ENCODE results near the gene UMODL1.
A peak's percentile ranks its signal among the peaks of the same experiment; 100 is the strongest.
"Not testable (repeated sequence)": the region's sequence is repeated elsewhere in the genome, so short reads cannot be mapped to it uniquely, and the experiment has no call there.

Gene UMODL1

DNA sequence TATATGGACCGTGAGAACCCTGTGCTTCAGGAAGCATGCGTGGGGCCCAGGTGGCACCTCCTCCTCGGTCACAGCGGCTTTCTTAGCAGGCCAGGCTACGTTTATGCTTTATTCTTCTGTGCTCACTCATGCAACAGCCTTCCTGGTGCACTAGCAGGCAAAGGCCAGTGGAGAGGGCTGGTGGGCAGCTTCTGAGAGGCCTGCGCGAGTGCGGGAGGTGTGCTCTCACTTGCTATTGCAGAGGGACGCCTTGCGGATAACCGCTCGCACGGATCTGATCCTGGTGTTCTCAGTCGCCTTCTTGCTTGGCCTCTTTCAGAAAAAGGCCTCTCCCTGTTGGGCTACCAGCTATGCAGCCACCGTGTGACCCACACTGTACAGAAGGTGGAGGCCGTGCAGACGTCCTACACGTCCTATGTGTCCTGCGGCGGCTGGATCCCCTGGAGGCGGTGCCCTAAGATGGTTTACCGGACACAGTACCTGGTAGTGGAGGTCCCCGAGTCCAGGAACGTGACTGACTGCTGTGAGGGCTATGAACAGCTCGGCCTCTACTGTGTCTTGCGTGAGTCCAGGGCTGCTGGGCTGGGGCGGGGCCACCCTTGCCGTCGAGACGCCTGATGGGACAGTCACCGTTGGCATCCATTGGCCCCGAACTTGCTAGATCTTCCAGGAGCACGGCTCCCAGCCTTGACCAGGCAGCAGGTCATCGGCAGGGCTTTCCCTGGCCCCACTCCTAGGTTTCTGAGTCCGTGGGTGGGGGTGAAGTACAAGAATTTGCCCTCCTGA is 4.8 kb downstream of the UMODL1 start:
- no peak for FAIRE-seq
- TF ChIP-seq TAF1 (IDR thresholded peaks at IDR 0.05; ENCODE audit: low read depth, low read length) (no peak), POLR2A (IDR thresholded peaks at IDR 0.05; ENCODE audit: low read depth, low read length) (no peak), SPI1 (IDR thresholded peaks at IDR 0.05; ENCODE audit: low read depth, low read length) (no peak), POLR2AphosphoS5 (IDR thresholded peaks at IDR 0.05; ENCODE audit: low read depth, low read length) (no peak), PAX5 (IDR thresholded peaks at IDR 0.05; ENCODE audit: insufficient read depth, low read length, severe bottlenecking) (no peak), POU2F2 (IDR thresholded peaks at IDR 0.05; ENCODE audit: low read depth, low read length) (no peak)

DNA sequence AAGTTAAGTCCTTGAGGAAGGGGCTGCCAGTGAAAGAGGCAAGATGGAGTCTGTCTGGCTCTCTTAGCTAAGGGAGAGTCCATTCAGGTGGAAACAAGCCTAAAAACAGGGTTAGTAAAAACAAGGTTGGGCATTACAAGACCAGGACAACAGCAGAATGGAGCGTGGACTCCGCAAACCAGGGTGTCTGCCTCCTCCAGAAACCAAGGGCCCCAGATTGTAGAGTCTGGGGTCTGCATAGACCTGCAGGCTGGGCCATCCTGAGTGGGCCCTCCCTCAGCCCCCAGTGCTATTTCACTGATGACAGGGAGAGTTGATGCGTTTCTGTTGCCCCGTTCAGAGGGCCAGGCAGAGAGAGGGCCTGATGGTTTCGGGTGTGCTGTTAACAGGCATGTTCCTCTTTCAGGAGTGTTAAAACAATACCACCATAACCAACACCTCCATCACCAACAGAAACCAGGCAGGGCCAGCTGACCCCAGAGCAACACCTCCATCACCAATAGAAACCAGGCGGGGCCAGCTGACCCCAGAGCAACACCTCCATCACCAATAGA is 6.6 kb downstream of the UMODL1 start:
- DNase-seq (ENCODE audit: insufficient read length, low spot score) (peak; percentile 71), FAIRE-seq (peak; percentile 91)
- TF ChIP-seq SPI1 (IDR thresholded peaks at IDR 0.05; ENCODE audit: low read depth, low read length): peak; percentile 45; the same call in 1 of the 2 replicates

More for the DNA sequence above, 4.8 kb downstream of the UMODL1 start:
- no peak for DNase-seq (ENCODE audit: insufficient read length, low spot score)

DNA sequence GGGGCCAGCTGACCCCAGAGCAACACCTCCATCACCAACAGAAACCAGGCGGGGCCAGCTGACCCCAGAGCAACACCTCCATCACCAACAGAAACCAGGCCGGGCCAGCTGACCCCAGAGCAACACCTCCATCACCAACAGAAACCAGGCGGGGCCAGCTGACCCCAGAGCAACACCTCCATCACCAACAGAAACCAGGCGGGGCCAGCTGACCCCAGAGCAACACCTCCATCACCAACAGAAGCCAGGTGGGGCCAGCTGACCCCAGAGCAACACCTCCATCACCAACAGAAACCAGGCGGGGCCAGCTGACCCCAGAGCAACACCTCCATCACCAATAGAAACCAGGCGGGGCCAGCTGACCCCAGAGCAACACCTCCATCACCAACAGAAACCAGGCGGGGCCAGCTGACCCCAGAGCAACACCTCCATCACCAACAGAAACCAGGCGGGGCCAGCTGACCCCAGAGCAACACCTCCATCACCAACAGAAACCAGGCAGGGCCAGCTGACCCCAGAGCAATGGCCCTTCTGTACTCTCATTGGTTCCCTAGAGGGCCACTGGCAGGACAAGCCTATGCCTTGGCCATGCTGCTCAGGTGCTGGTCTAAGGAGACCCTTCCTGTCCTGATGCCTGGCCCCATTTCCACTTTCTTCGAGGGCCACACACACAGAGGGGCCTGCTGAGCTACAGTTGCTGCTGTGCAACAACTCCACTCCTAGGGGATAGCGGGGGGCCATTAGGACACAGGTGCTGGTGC is 7.3 kb downstream of the UMODL1 start:
- DNase-seq (ENCODE audit: insufficient read length, low spot score); FAIRE-seq: not testable (repeated sequence)

DNA sequence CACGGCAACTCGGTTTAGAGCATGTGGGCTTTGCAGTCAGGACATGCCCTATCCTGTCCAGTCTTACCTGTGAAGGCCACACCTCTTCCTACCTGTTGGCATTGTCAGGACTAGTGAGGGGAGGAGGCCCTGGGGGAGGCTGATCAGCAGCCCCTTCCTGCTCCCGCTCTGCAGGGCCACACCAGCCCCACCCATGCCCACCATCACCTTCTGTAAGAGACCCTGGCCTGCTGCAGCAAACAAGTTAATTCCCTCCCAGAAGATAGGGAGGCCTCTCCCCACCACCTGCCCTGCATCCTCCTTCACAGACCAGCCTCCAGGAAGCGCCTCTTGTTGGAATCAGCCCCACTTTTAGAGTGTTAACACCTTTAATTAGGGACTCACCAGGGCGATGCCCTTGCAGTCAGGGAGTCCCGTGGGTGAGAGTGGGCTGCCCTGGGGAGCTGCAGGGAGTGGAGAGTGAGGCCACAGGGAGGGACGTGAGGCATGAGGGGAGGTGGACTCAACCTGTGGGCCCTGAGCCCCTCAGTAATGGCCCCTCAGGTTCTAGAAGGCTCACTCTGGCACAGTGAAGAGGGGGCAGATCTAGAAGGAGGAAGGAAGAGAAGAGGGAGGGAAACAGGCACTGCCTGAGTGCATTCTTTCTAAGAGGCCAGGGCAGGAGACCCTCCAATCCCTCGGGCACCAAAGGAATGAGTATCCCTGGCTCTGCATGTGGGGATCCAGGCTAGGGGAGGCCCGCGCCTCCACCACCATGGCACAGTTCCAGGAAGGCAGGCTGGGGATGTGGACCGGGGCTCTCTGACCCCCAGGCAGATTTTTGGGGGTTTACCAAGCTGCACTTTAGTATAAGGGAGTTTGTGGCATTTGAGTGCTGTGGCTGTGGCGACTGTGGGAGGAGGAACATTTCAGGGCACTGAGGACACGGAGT is 8.2 kb downstream of the UMODL1 start:
- TF ChIP-seq POLR2AphosphoS5 (IDR thresholded peaks at IDR 0.05; ENCODE audit: low read depth, low read length) (no peak), POU2F2 (IDR thresholded peaks at IDR 0.05; ENCODE audit: low read depth, low read length) (no peak), TAF1 (IDR thresholded peaks at IDR 0.05; ENCODE audit: low read depth, low read length) (no peak), POLR2A (IDR thresholded peaks at IDR 0.05; ENCODE audit: low read depth, low read length) (no peak), SPI1 (IDR thresholded peaks at IDR 0.05; ENCODE audit: low read depth, low read length) (no peak), PAX5 (IDR thresholded peaks at IDR 0.05; ENCODE audit: insufficient read depth, low read length, severe bottlenecking) (no peak)
- DNase-seq (ENCODE audit: insufficient read length, low spot score) (no peak), FAIRE-seq (peak; percentile 72)

DNA sequence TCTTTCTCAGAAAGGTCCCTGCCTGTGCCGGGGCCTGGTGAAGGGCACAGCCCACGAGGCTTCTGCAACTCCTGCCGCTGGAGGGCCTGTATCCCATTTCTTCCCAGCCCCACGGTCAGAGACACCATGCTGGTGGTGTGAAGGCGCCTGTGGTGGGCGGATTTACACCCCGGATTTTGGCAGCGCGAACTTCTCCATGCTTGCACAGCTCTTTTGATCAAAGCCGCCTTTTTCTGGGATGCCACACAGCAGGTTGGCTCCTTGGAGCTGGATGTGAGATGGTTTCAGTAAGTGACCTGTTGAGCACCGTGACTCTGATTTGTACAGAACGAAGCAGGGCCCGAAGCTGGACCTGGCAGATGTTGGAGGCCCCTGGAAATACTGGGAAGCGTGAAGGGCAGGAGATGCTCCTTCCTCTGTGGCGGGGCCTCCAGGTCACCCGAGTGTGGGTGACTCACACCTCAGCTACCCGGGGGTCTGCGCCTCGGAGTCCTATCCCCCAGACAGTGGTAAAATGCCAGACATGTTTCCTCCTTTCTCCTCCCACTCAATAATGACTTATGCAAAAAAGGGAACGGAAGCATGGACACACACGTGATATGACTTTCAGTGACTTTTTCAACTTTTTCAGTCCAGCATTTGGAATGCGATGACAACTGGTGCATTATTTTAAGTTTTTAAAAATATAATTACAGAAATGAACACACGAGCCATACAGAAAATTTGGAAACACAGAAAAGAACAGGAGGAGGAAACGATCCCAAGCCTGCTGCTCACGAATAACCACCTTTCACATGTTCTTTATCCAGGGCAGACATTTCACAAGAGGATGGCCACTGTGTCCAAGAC is 9.0 kb downstream of the UMODL1 start:
- TF ChIP-seq PAX5 (IDR thresholded peaks at IDR 0.05; ENCODE audit: insufficient read depth, low read length, severe bottlenecking) (no peak), POU2F2 (IDR thresholded peaks at IDR 0.05; ENCODE audit: low read depth, low read length) (no peak), POLR2AphosphoS5 (IDR thresholded peaks at IDR 0.05; ENCODE audit: low read depth, low read length) (no peak), SPI1 (IDR thresholded peaks at IDR 0.05; ENCODE audit: low read depth, low read length) (no peak), TAF1 (IDR thresholded peaks at IDR 0.05; ENCODE audit: low read depth, low read length) (no peak)
- DNase-seq (ENCODE audit: insufficient read length, low spot score) (no peak), FAIRE-seq (no peak)

DNA sequence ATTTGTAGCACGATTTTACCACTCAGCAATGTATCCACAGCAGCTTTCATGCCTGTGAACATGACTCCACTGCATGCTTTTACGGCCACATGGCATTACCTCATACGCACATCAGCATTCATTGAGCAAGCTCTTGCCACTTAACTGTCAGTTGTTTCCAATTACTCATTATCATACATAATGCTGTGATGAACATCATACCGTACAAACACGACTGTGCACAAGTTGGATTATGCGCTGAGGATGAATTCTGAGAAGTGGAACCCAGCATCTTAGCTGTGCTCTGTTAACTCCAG is 9.6 kb downstream of the UMODL1 start:
- TF ChIP-seq SPI1 (IDR thresholded peaks at IDR 0.05; ENCODE audit: low read depth, low read length) (no peak), POU2F2 (IDR thresholded peaks at IDR 0.05; ENCODE audit: low read depth, low read length) (no peak), PAX5 (IDR thresholded peaks at IDR 0.05; ENCODE audit: insufficient read depth, low read length, severe bottlenecking) (no peak), POLR2A (IDR thresholded peaks at IDR 0.05; ENCODE audit: low read depth, low read length) (no peak), TAF1 (IDR thresholded peaks at IDR 0.05; ENCODE audit: low read depth, low read length) (no peak), POLR2AphosphoS5 (IDR thresholded peaks at IDR 0.05; ENCODE audit: low read depth, low read length) (no peak)
- no peak for DNase-seq (ENCODE audit: insufficient read length, low spot score)
- FAIRE-seq: peak; percentile 65

DNA sequence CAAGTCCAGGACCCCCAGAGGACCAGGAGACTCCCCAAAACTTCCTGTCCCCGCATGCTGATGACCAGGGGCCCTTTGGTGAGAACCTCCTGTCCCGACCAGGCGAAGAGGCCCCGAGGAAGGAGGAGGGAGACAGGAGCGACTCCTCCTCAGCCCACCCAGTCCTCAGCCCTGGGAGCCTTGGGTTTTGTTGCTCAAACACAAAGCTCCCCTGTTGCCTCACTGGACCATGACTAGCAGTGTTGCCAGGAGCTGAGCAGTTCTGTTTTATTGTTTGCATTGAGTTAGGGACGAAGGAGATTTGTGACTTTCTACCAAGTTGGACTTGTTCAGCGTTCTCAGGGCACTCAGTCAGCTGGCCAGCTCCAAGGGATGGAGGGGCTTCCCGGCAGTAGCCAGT is 10.0 kb downstream of the UMODL1 start:
- no peak for TF ChIP-seq POLR2A (IDR thresholded peaks at IDR 0.05; ENCODE audit: low read depth, low read length)
- TF ChIP-seq SPI1 (IDR thresholded peaks at IDR 0.05; ENCODE audit: low read depth, low read length): no peak
- no peak for TF ChIP-seq POU2F2 (IDR thresholded peaks at IDR 0.05; ENCODE audit: low read depth, low read length)
- DNase-seq (ENCODE audit: insufficient read length, low spot score): no peak
- no peak for FAIRE-seq

DNA sequence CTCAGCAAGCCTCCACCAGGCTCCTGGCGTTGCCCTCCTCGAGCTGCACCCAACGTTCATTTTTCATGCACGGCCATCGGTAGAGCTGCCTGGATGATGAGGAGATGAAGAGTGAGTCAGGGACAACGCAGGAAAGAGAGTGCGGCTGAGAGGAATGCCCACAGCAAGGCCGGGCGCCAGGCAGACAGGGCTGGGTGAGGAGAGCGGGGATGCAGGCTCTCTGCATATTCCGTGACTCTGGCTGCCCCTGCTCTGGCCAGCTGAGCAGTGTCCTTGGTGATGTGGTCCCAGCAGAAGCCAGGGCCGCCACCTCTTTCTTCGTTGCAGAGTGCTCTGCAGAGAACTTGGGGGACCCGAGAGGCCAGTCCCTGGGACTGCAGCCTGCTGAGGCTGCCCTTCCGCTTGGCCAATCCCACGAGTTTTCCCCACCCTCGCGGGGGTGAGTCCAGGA is 10.8 kb downstream of the UMODL1 start:
- TF ChIP-seq POLR2A (IDR thresholded peaks at IDR 0.05; ENCODE audit: low read depth, low read length) (no peak), SPI1 (IDR thresholded peaks at IDR 0.05; ENCODE audit: low read depth, low read length) (no peak), PAX5 (IDR thresholded peaks at IDR 0.05; ENCODE audit: insufficient read depth, low read length, severe bottlenecking) (no peak), POU2F2 (IDR thresholded peaks at IDR 0.05; ENCODE audit: low read depth, low read length) (no peak), TAF1 (IDR thresholded peaks at IDR 0.05; ENCODE audit: low read depth, low read length) (no peak), POLR2AphosphoS5 (IDR thresholded peaks at IDR 0.05; ENCODE audit: low read depth, low read length) (no peak)
- DNase-seq (ENCODE audit: insufficient read length, low spot score): no peak
- FAIRE-seq: no peak
